Myocyte (in vitro differentiated cells): ENCODE measurements around the gene CCZ1. TPM values are rescaled to one million over a fixed set of nuclear protein-coding genes. Genes with fewer than 3 reads are reported as not detected.
A peak's percentile ranks its signal among the peaks of the same experiment; 100 is the strongest.
"Not testable (repeated sequence)": the region's sequence is repeated elsewhere in the genome, so short reads cannot be mapped to it uniquely, and the experiment has no call there.

Experiments
- DNase-seq: peaks from one replicate; pipeline ENCODE4 v3.0.0-alpha.2; 2012; ENCODE audit warnings: low read depth
- total RNA-seq: library from RNA; depleted of rRNA; stranded (reverse); fragments of >200 nt; gene quantifications from 2 replicates; pipeline ENCODE4 v1.2.3, GENCODE V29; 2014

CCZ1 gene
- total RNA-seq, 1 donor from 2014 or later: 108 TPM

- peak; percentile 26 for DNase-seq
Observed at GRCh38 chr7:5908835-5909234, 10.3 kb downstream of the CCZ1 start.

- DNase-seq: not testable (repeated sequence)
Observed at GRCh38 chr7:5916529-5916928, 18.0 kb downstream of the CCZ1 start.

- DNase-seq: not testable (repeated sequence)
Observed at GRCh38 chr7:5924180-5924579, 25.6 kb downstream of the CCZ1 start.

- not testable (repeated sequence) for DNase-seq
Observed at GRCh38 chr7:5924630-5925029, 26.1 kb downstream of the CCZ1 start.

- DNase-seq: not testable (repeated sequence)
Observed at GRCh38 chr7:5926263-5926870, 27.8 kb downstream of the CCZ1 start.

GRCh38 chr7:5930290-5930689 is 31.8 kb downstream of the CCZ1 start:
- not testable (repeated sequence) for DNase-seq

- not testable (repeated sequence) for DNase-seq
Observed at GRCh38 chr7:5931250-5931649, 32.7 kb downstream of the CCZ1 start.

- DNase-seq: peak; percentile 77
Observed at GRCh38 chr7:5931905-5932644, 33.5 kb downstream of the CCZ1 start.

- DNase-seq: not testable (repeated sequence)
Observed at GRCh38 chr7:5934945-5935450, 36.5 kb downstream of the CCZ1 start.

GRCh38 chr7:5963205-5963604 is 64.7 kb downstream of the CCZ1 start:
- not testable (repeated sequence) for DNase-seq

- not testable (repeated sequence) for DNase-seq
Observed at GRCh38 chr7:5963810-5964209, 65.3 kb downstream of the CCZ1 start.

- DNase-seq: not testable (repeated sequence)
Observed at GRCh38 chr7:5970347-5970911, 71.9 kb downstream of the CCZ1 start, which contains the start of gene RSPH10B. TSS of gene RSPH10B (minus strand) at chr7:5970689. CDS start at chr7:5967116, 3,573 bp downstream.

- DNase-seq: not testable (repeated sequence)
Observed at GRCh38 chr7:5973580-5973979, 75.0 kb downstream of the CCZ1 start.

Other genes starting within 250 kb of the CCZ1 start
- gene RNF216, start 117.1 kb upstream of the CCZ1 start, total RNA-seq: 50.3 and 55.3 TPM in 2 replicates
- gene OCM, start 17.9 kb upstream of the CCZ1 start, total RNA-seq: not detected in 2 replicates
- gene RSPH10B, start 72.0 kb downstream of the CCZ1 start, total RNA-seq: 0.21 TPM in 2 replicates
- 19.6 and 22.7 TPM in 2 replicates for gene PMS2, start 110.3 kb downstream of the CCZ1 start, total RNA-seq
- 112 and 136 TPM in 2 replicates for gene AIMP2, start 110.5 kb downstream of the CCZ1 start, total RNA-seq
- 0.35 TPM in 1 of 2 replicates, not detected in the other for gene ANKRD61, start 132.6 kb downstream of the CCZ1 start, total RNA-seq
- 86.1 and 174 TPM in 2 replicates for gene EIF2AK1, start 160.4 kb downstream of the CCZ1 start, total RNA-seq
- gene USP42, start 206.2 kb downstream of the CCZ1 start, total RNA-seq: 8.4 and 8.6 TPM in 2 replicates